Gastroesophageal sphincter (tissue), 3 donors: ENCODE results near the gene TSPAN9.

Experiments used
- CTCF ChIP-seq, 4 experiments: fragments of 200-600 bp in 2 of 4; fragments of 450-650 bp in 2 of 4; sonication (generic) in 1 of 4; IDR thresholded peaks; one replicate each; pipeline ENCODE4 v1.5.1; 2017 to 2019; ENCODE audit warnings: antibody characterized with exemption in 4 of 4, mild to moderate bottlenecking in 2 of 4, moderate library complexity in 2 of 4
- POLR2AphosphoS5 ChIP-seq: sonication (generic); formaldehyde crosslinking; IDR thresholded peaks from one replicate; pipeline ENCODE4 v1.6.1; 2017; ENCODE audit warnings: antibody characterized with exemption

GRCh38 chr12:3305464-3305863 is 228.3 kb downstream of the TSPAN9 start:
- TF ChIP-seq CTCF (IDR thresholded peaks at IDR 0.05) = no peak
- no peak for TF ChIP-seq POLR2AphosphoS5
